ENCODE data around the gene CCDC7. TPM values are rescaled to one million over a fixed set of nuclear protein-coding genes. Genes with fewer than 3 reads are reported as not detected.

The CCDC7 gene
- total and polyA plus RNA-seq, 2 experiments from 2014 or later = 0.83 to 1.6 TPM

DNA sequence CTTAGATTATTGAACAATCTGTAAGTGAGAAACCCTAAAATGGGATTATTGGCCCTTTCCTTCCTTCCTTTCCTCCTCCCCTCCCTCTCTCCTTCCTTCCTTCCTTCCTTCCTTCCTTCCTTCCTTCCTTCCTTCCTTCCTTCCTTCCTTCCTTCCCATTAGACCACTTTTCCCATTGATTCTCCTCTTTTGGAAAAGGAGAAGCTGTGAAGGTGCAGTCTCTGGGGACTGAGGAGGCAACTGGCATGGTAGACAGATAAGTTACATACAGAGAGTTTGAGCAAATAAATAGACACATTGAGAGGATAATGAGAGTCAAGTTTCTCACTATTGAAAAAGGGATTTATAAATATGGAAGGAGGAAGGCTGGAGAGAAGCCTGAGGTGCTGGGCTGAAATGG, 45.0 kb upstream of the CCDC7 start (continued):
- no peak for TF ChIP-seq REST (IDR thresholded peaks at IDR 0.05; ENCODE audit: unreplicated experiment)
- TF ChIP-seq, protein P1, sequence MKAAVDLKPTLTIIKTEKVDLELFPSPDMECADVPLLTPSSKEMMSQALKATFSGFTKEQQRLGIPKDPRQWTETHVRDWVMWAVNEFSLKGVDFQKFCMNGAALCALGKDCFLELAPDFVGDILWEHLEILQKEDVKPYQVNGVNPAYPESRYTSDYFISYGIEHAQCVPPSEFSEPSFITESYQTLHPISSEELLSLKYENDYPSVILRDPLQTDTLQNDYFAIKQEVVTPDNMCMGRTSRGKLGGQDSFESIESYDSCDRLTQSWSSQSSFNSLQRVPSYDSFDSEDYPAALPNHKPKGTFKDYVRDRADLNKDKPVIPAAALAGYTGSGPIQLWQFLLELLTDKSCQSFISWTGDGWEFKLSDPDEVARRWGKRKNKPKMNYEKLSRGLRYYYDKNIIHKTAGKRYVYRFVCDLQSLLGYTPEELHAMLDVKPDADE (IDR thresholded peaks at IDR 0.05) = no peak

DNA sequence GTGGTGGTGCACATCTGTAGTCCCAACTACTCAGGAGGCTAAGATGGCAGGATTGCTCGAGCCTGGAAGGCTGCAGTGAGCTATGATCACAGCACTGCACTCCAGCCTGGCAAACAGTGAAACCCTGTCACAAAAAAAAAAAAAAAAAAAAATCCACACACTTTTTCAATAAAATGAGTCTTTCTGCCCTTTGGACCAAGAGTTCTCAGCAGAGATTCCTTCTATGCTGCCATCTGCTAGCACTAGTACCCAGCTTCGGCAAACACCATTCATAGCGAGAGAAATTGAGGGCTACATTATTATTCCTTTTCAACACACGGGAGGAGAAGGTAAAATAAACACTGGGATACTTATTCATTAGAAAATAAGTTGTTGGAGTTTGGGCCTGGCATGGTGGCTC, 43.4 kb upstream of the CCDC7 start:
- TF ChIP-seq JUNB (IDR thresholded peaks at IDR 0.05; ENCODE audit: unreplicated experiment) (no peak), ZNF114 (CRISPR knock-in tag; IDR thresholded peaks at IDR 0.05) (no peak), NANOG (IDR thresholded peaks at IDR 0.05; ENCODE audit: borderline replicate concordance) (no peak), EZH2phosphoT487 (IDR thresholded peaks at IDR 0.05; ENCODE audit: unreplicated experiment) (no peak), POLR2AphosphoS5 (IDR thresholded peaks at IDR 0.05; ENCODE audit: low read depth) (no peak), CREB1 (CRISPR knock-in tag; IDR thresholded peaks at IDR 0.05; ENCODE audit: low read depth) (no peak), ZNF331 (CRISPR knock-in tag; IDR thresholded peaks at IDR 0.05; ENCODE audit: low read depth) (no peak), EZH2 (IDR thresholded peaks at IDR 0.05; ENCODE audit: low read depth, unreplicated experiment) (no peak), REST (IDR thresholded peaks at IDR 0.05; ENCODE audit: unreplicated experiment) (no peak), STAT1 (IDR thresholded peaks at IDR 0.05; ENCODE audit: unreplicated experiment) (no peak)
- TF ChIP-seq, protein P2, sequence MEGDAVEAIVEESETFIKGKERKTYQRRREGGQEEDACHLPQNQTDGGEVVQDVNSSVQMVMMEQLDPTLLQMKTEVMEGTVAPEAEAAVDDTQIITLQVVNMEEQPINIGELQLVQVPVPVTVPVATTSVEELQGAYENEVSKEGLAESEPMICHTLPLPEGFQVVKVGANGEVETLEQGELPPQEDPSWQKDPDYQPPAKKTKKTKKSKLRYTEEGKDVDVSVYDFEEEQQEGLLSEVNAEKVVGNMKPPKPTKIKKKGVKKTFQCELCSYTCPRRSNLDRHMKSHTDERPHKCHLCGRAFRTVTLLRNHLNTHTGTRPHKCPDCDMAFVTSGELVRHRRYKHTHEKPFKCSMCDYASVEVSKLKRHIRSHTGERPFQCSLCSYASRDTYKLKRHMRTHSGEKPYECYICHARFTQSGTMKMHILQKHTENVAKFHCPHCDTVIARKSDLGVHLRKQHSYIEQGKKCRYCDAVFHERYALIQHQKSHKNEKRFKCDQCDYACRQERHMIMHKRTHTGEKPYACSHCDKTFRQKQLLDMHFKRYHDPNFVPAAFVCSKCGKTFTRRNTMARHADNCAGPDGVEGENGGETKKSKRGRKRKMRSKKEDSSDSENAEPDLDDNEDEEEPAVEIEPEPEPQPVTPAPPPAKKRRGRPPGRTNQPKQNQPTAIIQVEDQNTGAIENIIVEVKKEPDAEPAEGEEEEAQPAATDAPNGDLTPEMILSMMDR (conservative IDR thresholded peaks at IDR 0.05; ENCODE audit: low read depth in 2 of 2) = no peak
- TF ChIP-seq, protein P1 (IDR thresholded peaks at IDR 0.05) = no peak
- H2AFZ ChIP-seq = no peak overlapping the region
- Mint-ChIP-seq H3K36me3 (ENCODE audit: low read depth) (no peaks in the 10 kb centered on the region), H3K27me3 (ENCODE audit: insufficient read depth, low read depth, poor library complexity) (peaks cover 3% of the 10 kb centered on the region), H3K4me1 (no peaks in the 10 kb centered on the region), H3K27ac (no peak overlapping the region), H3K9me3 (no peaks in the 10 kb centered on the region), H3K4me3 (no peak overlapping the region)
- ATAC-seq (no peak), DNase-seq (ENCODE audit: low spot score) (no peak)
- no peaks in the 10 kb centered on the region for H3K4me1 ChIP-seq (ENCODE audit: insufficient read depth)
- no peaks in the 10 kb centered on the region for H3F3A ChIP-seq (replicated peaks; ENCODE audit: low read depth)
- no peaks in the 10 kb centered on the region for H3K27me3 ChIP-seq (ENCODE audit: insufficient read depth)
- no peak overlapping the region for H3K27ac ChIP-seq (ENCODE audit: low read depth)
- no peaks in the 10 kb centered on the region for H3K36me3 ChIP-seq (ENCODE audit: insufficient read depth)
- no peak overlapping the region for H3K4me2 ChIP-seq
- no peaks in the 10 kb centered on the region for H4K20me1 ChIP-seq (replicated peaks; ENCODE audit: insufficient read depth)
- no peak overlapping the region for H3K4me3 ChIP-seq
- H3K9me2 ChIP-seq (ENCODE audit: insufficient read depth) = peaks cover 4% of the 10 kb centered on the region; the same call in 1 of the 2 replicates
- no peaks in the 10 kb centered on the region for H3K79me2 ChIP-seq (replicated peaks; ENCODE audit: insufficient read depth)

Measured in GM23338 (cell line).